ENCODE measurements around the gene GARIN3.
"Not testable (repeated sequence)": the region's sequence is repeated elsewhere in the genome, so short reads cannot be mapped to it uniquely, and the experiment has no call there.

Gene GARIN3

GRCh38 chr5:157166214-157167213 lies at the start of gene GARIN3:
Gene GARIN3, minus strand, starts transcription at chr5:157166264. Its CDS starts 96 bp downstream, at chr5:157166168.
- DNase-seq (ENCODE audit: extremely low read depth in 1 of 2, low read depth in 1 of 2), result no peak

- peak in 1 of 2 donors; percentile 57 for DNase-seq (ENCODE audit: extremely low read depth in 1 of 2, low read depth in 1 of 2)
Observed at GRCh38 chr5:157215514-157216167, 49.6 kb upstream of the GARIN3 start.

GRCh38 chr5:157214861-157215513 lies 48.9 kb upstream of the GARIN3 start:
- no peak for DNase-seq (ENCODE audit: extremely low read depth in 1 of 2, low read depth in 1 of 2)

- DNase-seq (ENCODE audit: extremely low read depth in 1 of 2, low read depth in 1 of 2), result no peak
Observed at GRCh38 chr5:157214415-157214814, 48.4 kb upstream of the GARIN3 start.

GRCh38 chr5:157213527-157214243 lies 47.6 kb upstream of the GARIN3 start:
- DNase-seq (ENCODE audit: extremely low read depth in 1 of 2, low read depth in 1 of 2), result no peak

- DNase-seq (ENCODE audit: extremely low read depth in 1 of 2, low read depth in 1 of 2), result no peak
Observed at GRCh38 chr5:157212307-157212706, 46.2 kb upstream of the GARIN3 start.

GRCh38 chr5:157210652-157211051 lies 44.6 kb upstream of the GARIN3 start:
- DNase-seq (ENCODE audit: extremely low read depth in 1 of 2, low read depth in 1 of 2), result not testable (repeated sequence)

- DNase-seq (ENCODE audit: extremely low read depth in 1 of 2, low read depth in 1 of 2), result no peak
Observed at GRCh38 chr5:157205708-157206107, 39.6 kb upstream of the GARIN3 start.

- DNase-seq (ENCODE audit: extremely low read depth in 1 of 2, low read depth in 1 of 2), result no peak
Observed at GRCh38 chr5:157204765-157205164, 38.7 kb upstream of the GARIN3 start.

- DNase-seq (ENCODE audit: extremely low read depth in 1 of 2, low read depth in 1 of 2), result no peak
Observed at GRCh38 chr5:157203417-157203816, 37.4 kb upstream of the GARIN3 start.

GRCh38 chr5:157201857-157202256 lies 35.8 kb upstream of the GARIN3 start:
- DNase-seq (ENCODE audit: extremely low read depth in 1 of 2, low read depth in 1 of 2), result no peak

GRCh38 chr5:157198277-157198986 lies 32.4 kb upstream of the GARIN3 start:
- peak in 1 of 2 donors; percentile 57 for DNase-seq (ENCODE audit: extremely low read depth in 1 of 2, low read depth in 1 of 2)

GRCh38 chr5:157197086-157197485 lies 31.0 kb upstream of the GARIN3 start:
- no peak for DNase-seq (ENCODE audit: extremely low read depth in 1 of 2, low read depth in 1 of 2)

GRCh38 chr5:157196045-157196444 lies 30.0 kb upstream of the GARIN3 start:
- DNase-seq (ENCODE audit: extremely low read depth in 1 of 2, low read depth in 1 of 2), result no peak

- no peak for DNase-seq (ENCODE audit: extremely low read depth in 1 of 2, low read depth in 1 of 2)
Observed at GRCh38 chr5:157193699-157194424, 27.8 kb upstream of the GARIN3 start.

GRCh38 chr5:157189223-157189622 lies 23.2 kb upstream of the GARIN3 start:
- DNase-seq (ENCODE audit: extremely low read depth in 1 of 2, low read depth in 1 of 2), result no peak

GRCh38 chr5:157188270-157188669 lies 22.2 kb upstream of the GARIN3 start:
- DNase-seq (ENCODE audit: extremely low read depth in 1 of 2, low read depth in 1 of 2), result no peak

- DNase-seq (ENCODE audit: extremely low read depth in 1 of 2, low read depth in 1 of 2), result no peak
Observed at GRCh38 chr5:157187046-157187754, 21.1 kb upstream of the GARIN3 start.

All from stimulated activated CD8-positive, alpha-beta memory T cell treated with anti-CD3 and anti-CD28 coated beads, Interleukin-7, amount 100 ng/mL, for 48 hours (primary cell).